ENCODE data around the gene ELANE.

ELANE gene

DNA sequence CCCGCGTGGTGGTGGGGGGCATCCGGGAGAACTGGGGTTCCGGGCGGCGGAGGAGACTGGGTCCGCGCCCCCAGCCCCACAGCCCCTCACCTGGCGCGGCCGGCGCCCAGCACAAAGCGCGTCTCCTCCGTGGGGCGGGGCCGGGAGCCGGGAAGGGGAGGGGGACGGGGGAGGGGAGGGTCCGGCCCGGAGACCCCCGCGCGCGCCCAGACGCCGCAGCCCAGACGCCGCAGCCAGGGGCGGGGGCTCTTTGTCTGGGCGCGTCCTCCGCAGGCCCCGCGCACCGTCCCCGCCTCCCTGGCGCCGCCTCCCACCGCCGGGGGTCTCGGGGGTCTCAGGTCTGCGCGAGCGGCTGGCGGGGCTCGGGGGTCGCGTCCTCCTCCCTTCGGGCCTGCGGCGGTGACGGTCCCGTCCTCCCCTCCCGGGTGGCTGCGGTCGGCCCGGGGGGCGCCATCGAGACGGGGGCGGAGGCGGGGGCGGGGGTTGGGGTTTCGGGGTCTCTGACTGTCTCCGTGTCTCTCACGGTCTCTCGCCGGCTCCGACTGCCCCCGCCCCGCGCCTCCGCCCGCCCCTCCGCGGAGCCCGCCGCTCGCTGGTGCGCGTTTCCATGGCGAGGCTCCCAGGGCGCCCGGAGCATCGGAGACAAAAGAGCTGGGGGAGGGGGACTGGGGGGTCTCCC lies 30.1 kb upstream of the ELANE start, which contains the start of gene PLPPR3:
PLPPR3 (minus strand) TSS at position 131 of the 679 bp plus-strand sequence. CDS start 396 bp downstream, outside the sequence.
- in situ Hi-C loops (cut with HindIII; ENCODE audit: low sequenced_read_pairs) = no loop called here
- no peak for DNase-seq (ENCODE audit: low read depth)
- TF ChIP-seq, protein P1, sequence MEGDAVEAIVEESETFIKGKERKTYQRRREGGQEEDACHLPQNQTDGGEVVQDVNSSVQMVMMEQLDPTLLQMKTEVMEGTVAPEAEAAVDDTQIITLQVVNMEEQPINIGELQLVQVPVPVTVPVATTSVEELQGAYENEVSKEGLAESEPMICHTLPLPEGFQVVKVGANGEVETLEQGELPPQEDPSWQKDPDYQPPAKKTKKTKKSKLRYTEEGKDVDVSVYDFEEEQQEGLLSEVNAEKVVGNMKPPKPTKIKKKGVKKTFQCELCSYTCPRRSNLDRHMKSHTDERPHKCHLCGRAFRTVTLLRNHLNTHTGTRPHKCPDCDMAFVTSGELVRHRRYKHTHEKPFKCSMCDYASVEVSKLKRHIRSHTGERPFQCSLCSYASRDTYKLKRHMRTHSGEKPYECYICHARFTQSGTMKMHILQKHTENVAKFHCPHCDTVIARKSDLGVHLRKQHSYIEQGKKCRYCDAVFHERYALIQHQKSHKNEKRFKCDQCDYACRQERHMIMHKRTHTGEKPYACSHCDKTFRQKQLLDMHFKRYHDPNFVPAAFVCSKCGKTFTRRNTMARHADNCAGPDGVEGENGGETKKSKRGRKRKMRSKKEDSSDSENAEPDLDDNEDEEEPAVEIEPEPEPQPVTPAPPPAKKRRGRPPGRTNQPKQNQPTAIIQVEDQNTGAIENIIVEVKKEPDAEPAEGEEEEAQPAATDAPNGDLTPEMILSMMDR (IDR thresholded peaks at IDR 0.05; ENCODE audit: low read depth, low read length, missing control alignments) = no peak
- peak within 1 kb of the TSS; percentile 36 for H3K4me3 ChIP-seq (ENCODE audit: low read depth, low read length)

DNA sequence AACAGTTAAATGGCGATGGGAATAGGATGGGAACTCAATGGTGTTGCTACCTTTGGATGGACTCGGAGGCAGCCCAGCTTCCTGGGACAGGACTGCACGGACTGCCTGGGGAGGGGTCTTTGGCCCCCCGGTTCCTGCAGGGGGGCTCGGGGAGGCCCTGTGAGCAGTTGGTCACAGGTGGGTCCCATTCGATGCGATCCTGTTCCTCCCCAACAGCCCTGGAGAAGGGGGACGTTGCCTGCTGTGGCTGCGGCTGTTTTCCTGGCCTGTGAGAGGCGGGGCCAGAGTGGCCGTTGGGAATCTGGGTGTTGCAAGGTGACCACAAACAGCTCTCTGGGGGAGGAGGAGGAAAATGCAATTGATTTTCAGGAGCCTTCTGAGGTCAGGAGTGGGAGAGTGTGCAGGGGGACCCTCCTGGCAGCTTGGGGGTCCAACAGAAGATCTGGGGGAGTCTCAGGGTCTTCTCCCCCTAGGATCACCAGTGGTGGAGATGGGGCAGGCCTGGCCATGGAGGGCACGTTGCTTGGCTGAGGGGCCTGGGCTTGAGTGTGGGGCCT lies 28.5 kb upstream of the ELANE start:
- in situ Hi-C loops (cut with HindIII; ENCODE audit: low sequenced_read_pairs) = no loop called here
- no peak overlapping the region for H3K4me3 ChIP-seq (ENCODE audit: low read depth, low read length)
- no peak for DNase-seq (ENCODE audit: low read depth)
- TF ChIP-seq, protein P1 (IDR thresholded peaks at IDR 0.05; ENCODE audit: low read depth, low read length, missing control alignments) = no peak

DNA sequence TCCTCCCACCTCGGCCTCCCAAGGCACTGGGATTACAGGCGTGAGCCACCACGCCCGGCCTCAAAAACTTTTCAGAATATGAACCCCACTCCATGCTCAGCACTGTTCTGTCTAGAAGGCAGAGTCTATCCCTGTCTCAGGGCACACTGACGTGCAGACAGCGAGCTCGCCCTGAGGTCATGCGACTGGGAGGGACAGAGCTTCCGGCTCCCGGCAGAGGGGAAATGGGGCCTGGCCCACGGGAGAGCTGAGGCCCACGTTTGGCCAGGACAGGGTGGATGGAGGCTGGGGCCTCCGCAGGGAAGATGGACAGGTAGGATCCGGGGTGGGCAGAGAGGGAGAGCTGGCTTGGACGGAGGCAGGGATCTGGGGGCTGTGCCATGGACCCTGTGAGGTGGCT lies 27.2 kb upstream of the ELANE start:
- DNase-seq (ENCODE audit: low read depth) = no peak
- no peak overlapping the region for H3K4me3 ChIP-seq (ENCODE audit: low read depth, low read length)
- in situ Hi-C loops (cut with HindIII; ENCODE audit: low sequenced_read_pairs) = no loop called here
- TF ChIP-seq, protein P1 (IDR thresholded peaks at IDR 0.05; ENCODE audit: low read depth, low read length, missing control alignments) = no peak

DNA sequence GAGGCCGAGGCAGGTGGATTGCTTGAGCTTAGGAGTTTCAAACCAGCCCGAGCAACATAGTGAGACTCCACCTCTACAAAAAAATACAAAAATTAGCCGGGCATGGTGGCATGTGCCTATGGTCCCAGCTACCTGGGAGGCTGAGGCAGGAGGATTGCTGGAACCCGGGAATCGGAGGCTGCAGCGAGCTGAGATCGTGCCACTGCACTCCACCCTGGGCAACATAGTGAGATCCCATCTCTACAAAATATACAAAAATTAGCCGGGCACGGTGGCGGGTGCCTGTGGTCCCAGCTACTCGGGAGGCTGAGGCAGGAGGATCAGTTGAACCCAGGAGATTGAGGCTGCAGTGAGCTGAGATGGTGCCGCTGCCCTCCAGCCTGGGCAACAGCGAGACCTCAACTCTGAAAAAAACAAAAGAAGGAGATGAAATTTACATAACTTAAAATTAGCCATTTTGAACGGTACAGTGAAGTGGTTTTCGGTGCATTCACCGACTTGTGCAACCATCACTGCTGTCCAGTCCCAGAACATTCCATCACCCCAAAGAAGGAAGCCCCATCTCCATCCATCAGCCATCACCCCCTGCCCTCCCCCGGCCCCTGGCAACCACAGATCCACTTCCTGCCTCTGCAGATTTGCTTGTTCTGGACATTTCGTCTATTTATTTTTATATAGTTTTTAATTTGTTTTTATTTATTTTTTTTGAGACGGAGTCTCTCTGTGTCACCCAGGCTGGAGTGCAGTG lies 26.0 kb upstream of the ELANE start:
- H3K4me3 ChIP-seq (ENCODE audit: low read depth, low read length) = no peak overlapping the region
- TF ChIP-seq, protein P1 (IDR thresholded peaks at IDR 0.05; ENCODE audit: low read depth, low read length, missing control alignments) = no peak
- in situ Hi-C loops (cut with HindIII; ENCODE audit: low sequenced_read_pairs) = no loop called here
- no peak for DNase-seq (ENCODE audit: low read depth)

DNA sequence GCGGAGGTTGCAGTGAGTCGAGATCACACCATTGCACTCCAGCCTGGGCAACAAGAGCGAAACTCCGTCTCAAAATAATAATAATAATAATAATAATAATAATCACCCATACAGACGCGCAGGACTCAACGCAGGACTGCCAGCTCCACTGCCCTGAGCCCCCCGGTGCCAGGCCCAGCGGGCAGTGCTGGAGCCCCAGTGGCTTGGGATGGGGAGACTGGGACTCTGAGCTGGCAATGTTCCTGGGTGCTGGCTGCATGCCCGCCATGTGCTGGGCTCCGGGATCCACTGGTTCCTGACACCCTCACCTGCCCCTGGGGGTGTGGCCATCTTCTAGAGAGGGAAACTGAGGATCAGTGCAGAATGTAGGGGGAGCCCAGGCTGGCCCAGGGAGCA lies 24.8 kb upstream of the ELANE start:
- TF ChIP-seq, protein P1 (IDR thresholded peaks at IDR 0.05; ENCODE audit: low read depth, low read length, missing control alignments) = no peak
- DNase-seq (ENCODE audit: low read depth) = no peak
- in situ Hi-C loops (cut with HindIII; ENCODE audit: low sequenced_read_pairs) = no loop called here
- no peak overlapping the region for H3K4me3 ChIP-seq (ENCODE audit: low read depth, low read length)

DNA sequence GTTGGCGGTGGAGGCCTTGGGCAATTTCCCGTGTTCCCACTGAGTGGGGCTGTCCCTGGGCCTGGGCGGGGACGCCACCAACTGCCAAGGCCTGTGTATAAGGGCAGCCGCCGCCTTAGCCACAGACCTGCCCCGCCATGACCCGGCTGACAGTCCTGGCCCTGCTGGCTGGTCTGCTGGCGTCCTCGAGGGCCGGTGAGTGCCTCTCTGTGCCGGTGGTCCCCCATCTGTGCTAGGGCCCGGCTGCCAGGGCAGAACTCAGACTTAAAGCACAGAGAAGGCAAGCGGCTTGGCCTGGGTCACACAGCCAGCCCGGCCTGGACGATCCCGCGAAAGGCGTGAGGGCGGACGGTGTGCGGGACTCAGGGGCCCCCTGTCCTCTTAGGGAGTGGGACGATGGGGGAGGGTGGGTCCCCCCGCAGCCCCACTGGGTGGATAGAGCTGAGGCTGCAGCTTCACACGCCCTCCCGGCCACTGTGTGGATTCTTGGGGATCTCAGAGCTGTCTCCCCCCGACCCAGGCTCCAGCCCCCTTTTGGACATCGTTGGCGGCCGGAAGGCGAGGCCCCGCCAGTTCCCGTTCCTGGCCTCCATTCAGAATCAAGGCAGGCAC lies 24.3 kb upstream of the ELANE start, which contains the start of gene AZU1:
AZU1 (plus strand) TSS at position 128 of the 612 bp plus-strand sequence; CDS start at position 138, 10 bp downstream.
- TF ChIP-seq, protein P1 (IDR thresholded peaks at IDR 0.05; ENCODE audit: low read depth, low read length, missing control alignments) = no peak
- H3K4me3 ChIP-seq (ENCODE audit: low read depth, low read length) = no peak within 1 kb of the TSS
- in situ Hi-C loops (cut with HindIII; ENCODE audit: low sequenced_read_pairs) = no loop called here
- DNase-seq (ENCODE audit: low read depth) = no peak

Data from astrocyte of the cerebellum (primary cell).